ENCODE data around the gene AURKAIP1.
"Not testable (repeated sequence)": the region's sequence is repeated elsewhere in the genome, so short reads cannot be mapped to it uniquely, and the experiment has no call there.

AURKAIP1 gene

DNA sequence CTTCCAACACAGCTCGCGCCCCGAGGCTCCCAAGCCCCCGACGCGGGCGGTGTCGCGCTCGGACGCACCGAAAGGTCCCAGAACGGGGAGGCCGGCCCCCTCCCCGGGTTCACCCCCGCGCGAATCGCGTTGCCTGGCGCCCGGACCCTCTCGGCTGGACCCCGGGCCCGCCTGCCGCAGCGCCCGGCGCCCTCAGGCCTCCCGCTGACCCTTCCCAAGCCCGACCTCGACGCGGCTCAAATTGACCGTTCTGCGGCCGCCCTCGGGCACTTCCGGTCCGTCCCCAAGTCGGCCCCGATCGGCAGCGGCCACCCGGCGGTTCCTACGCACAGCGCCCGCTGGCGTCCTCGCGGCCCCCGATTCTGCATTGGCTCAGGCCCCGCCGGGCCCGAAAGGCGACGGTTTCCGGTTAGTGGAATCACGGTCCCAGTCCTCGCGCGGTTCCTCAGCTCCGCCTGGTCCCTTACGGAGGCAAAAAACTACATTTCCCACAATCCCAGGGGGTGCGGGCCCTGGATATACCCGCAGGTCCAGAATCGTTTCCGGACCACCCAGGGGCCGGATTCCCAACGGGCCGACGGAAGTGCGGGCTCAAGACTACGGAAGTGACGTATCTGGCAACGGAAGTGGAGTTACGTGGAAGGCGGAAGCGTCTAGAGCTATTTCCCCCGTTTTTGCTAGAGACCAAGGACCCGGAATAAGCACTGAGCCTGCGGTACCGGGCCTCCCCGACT is at the start of gene AURKAIP1:
AURKAIP1 (minus strand) TSS at position 279 of the 734 bp plus-strand sequence. CDS start 451 bp downstream, outside the sequence.
- peak; percentile 100 for DNase-seq

DNA sequence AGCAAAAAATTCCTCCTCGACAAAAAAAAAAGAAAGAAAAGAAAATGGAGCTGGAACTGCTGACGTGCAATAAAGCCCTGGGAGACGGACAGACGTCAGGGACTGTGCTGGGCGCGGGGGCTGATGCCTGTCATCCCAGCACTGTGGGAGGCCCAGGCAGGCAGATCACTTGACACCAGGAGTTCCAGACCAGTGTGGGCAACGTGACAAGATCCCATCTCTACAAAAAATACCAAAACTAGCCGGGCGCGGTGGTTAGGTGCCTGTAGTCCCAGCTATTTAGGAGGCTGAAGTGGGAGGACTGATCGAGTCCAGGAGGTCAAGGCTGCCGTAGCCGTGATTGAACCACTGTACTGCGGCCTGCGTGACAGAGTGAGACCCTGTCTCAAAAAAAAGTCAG is 49.7 kb upstream of the AURKAIP1 start:
- DNase-seq, result no peak

DNA sequence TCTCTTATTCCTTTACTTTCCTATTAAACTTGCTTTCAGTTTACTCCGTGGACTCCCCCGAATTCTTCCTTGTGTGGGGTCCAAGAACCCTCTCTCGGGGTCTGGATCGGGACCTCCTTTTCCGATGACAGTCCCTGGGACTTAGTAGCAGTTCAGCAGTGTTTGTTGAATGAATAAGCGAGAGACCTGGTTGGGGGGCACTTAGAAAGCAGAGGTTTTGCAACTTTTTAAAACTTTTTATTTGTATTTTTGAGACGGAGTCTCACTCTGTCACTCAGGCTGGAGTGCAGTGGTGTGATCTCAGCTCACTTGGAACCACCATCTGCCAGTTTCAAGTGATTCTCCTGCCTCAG is 48.2 kb upstream of the AURKAIP1 start:
- DNase-seq, result no peak

DNA sequence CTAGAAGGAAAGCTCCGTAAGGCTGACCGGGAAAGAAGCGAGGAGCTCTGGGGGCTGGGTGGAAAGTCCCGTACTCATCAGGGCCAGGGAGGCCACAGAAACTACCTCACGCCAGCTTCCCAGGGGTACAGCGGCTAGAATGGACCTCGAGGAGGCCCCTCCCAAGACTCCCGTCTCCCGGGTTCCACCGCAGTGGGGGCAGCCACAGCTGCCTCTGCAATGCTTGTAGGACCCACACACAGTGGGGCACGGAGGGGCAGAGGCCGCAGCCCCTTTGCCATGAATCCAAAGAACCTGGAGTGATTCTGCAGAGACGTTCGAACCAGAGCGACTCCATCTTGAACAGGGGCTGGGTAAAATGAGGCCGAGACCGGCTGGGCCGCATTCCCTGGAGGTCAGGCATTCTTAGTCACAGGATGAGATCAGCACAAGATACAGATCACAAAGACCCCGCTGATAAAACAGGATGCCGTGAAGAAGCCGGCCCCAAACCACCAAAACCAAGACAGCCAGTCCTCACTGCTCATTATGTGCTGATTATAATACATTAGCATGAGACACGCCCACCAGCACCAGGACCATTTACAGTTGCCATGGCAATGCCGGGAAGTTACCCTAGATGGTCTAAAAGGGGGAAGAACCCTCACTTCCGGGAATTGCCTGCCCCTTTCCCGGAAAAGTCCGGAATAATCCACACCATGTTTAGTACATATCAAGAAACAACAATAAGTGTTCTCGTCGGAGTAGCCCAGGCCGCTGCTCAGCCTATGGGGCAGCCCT is 47.6 kb upstream of the AURKAIP1 start:
- peak; percentile 96 for DNase-seq

DNA sequence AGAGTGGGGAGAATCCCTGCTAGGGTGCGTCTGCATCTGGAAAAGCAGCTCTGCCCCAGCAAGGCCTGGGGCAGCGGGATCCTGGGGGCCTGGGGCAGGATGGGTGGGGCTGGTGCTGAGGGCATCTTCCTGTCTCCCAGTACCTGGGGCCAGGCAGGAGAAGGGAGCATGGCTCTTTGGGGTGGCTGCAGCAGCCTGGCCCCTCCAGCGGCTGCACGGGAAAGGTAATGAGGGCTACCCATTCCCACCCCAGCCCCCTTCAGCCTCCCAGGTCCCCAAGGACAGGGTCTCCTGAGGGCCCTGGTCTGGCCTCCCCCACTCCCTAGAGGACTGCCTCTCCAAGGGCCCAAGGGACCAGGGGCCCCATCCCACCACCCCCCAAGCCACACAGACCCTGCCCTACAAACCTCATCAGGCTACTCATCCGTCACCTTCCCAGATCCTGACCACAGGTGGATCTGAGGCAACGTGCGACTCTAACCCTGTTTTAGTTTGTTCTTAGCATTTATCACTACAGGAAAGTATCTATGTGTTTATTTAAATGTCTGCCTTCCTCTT is 47.0 kb upstream of the AURKAIP1 start:
- DNase-seq, result peak; percentile 55

DNA sequence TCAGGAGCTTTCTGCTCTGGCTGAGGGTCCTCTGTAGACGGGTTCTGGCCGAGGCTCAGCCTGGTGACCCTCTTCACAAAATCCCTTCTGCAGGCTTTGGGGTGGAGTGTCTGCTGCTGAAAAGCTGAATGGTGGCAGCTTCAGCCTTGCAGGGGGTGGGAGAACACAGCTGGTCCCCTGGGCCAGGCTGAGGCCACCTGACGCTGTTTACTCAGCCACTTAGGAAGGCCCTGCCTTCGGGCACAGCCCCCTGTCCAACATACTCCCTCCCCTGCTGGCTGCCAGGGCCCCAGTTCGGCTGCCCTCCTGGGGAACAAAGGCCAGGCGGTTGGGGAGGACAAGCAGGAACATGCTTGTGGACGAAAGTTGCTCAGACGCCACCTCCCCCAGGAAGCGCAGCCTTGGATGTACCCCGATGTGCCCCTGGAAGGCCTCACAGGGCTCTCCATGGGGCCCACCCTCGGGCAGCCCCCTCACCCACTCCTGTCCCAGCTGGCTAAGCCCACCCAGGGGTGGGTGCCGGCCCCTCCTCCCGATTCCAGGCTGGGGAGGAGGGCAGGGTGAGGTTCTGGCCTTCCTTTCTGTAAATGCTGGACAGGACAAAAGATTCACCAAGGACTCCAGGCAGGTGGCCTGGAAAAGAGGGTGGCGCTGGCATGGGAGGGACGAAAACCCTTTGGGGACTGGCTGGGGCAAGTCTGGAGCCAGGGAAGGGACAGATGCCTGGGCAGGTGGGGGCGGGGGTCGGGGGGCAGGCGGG is 46.3 kb upstream of the AURKAIP1 start, which contains the start of gene ANKRD65:
ANKRD65 (minus strand) TSS at position 130 of the 760 bp plus-strand sequence. CDS start 271 bp downstream, outside the sequence.
- peak; percentile 57 for DNase-seq

DNA sequence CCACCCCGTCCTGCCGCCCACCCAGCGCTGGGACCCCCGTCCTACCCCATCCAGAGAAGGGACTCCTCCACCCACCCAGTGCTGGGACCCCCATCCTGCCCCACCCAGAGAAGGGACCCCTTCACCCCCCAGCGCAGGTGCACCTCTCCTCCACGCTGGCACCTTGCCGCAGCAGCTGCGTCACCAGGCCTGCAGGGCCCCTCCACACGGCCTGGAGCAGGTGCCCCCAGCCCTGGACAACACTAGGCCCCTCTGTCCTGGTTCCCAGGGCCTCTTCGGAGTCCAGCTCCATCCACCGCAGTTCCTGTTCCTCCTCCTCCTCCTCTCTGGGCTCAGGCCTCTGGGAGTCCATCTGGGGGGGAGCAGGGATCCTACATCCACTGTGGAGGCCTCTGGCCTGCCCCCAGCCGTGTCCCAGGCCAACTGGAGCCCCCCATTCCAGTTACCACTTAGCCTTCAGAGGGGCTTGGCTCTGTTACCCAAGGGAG is 45.7 kb upstream of the AURKAIP1 start:
- peak; percentile 53 for DNase-seq

DNA sequence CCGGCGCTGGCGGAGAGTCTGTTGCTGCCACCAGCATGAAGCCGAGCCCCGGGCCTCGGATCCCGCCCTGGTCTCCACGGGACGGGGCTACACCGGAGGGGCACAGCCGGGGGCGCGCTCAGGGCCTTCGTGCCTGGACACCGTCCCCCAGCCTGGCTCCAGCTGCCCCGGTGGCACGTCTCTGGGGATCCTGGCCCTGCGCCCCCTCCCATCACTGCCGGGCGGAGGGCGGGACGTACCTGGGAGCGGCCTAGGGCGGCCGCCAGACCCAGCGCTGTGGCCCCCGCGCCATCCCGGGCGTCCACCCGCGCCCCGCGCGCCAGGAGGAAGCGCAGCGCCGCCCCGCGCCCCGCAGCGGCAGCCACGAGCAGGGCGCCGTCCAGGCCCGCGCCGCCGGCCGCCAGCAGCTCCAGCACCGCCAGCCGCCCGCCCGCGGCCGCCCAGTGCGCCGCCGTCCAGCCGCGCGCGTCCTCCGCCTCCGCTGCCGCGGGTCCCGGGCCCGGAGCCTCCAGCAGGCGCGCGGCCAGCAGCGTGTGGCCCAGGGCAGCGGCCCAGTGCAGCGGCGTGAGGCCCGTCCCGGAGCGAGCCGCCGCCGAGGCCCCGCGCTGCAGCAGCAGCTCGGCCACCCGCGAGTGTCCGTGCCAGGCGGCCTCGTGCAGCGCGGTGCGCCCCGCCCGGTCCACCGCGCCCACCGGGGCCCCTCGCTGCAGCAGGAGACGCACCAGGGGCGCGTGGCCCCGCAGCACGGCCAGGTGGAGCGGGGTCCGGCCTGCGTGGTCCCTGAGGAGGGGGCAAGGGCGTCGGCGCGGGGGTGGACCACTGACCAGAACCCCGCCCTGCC is 45.0 kb upstream of the AURKAIP1 start:
- DNase-seq, result peak; percentile 63

DNA sequence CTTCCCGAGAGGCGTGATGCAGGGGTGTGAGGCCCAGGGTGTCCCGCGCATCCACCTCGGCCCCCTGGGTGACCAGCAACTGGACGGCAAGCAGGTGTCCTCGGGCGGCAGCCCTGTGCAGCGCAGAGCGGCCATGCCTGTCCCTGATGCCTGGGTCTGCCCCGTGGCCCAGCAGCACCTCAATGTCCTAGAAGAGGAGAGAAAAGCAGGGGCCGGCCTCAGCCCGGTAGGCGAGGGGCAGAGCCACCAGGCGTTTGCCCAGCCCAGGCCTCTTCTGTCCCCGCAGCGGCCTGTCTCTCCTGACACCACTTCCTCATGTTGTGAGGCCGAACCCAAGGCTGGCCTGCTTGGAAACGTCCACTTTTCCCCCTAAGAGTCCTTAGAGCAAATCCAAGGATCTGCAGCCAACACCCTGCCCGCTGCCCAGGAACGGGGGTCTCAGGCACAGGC is 44.4 kb upstream of the AURKAIP1 start:
- DNase-seq, result peak; percentile 56

DNA sequence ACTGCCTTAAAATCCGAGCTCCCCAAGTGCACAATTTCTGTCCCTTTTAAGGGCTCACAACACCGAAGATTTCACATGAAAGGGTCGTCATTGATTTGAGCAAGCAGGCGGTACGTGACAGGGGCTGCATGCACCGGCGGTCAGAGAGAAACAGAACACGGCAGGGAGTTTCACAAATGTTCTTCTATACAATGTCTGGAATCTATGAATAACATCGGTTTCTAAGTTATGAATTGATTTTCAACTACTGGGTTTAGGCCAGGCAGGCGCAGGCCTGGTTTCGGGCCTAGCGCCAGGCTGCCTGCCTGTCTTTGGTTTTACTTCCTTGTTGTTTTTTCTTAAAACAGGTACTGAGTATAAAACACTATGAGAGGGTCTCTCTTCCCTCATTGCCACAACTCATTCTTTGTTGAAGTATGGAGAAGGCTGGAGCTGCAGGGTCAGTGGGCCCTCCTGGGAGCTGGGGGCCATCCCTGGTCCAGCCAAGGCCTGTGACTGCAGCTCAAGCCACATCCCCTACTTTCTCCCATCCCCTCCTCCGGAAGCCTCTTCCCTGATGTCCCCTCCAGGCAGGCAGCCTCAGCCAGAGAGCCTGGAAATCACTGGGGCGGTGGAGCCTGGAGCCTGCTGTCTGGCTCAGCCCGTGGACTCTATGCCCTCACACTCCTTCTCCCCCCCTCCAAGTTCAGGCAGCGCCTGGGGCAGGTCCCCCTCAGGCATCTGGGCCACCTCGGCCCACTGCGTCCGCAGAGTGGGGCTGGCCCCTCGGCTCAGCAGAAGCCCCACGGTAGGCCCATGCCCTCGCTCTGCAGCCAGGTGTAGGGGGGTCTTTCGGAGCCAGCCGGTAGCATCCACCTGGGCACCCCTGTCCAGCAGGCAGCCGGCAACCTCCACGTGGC is 43.7 kb upstream of the AURKAIP1 start:
- peak; percentile 65 for DNase-seq

DNA sequence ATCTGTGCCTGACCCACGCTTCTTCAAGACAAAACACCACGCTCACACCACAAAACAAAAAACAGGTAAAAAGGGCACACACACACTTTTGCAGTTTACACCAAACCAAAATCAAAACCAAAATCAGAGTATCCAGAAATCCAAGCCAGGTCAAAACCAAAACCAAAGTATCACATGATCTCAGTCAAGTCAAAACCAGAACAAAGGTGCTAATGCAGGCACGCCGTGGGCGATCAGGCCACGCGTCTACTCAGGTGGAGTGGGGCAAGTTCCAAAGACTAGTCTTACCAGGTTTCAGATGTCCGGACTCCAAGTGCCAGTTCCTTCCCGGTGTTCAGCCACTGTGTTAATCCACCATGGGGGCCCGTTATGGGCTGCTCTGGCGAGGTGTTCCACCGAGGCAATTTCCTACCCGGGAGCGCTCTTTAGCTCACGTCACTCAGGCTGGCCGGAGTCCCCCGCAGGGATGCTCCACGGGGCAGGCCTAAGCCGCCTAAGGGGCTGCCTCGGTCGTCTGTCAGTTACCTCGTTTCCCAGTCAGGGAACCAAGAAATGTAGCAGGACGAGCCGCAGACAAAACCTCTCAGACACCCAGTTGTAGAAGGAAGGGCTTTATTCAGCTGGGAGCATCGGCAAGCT is 42.9 kb upstream of the AURKAIP1 start:
- peak; percentile 50 for DNase-seq

DNA sequence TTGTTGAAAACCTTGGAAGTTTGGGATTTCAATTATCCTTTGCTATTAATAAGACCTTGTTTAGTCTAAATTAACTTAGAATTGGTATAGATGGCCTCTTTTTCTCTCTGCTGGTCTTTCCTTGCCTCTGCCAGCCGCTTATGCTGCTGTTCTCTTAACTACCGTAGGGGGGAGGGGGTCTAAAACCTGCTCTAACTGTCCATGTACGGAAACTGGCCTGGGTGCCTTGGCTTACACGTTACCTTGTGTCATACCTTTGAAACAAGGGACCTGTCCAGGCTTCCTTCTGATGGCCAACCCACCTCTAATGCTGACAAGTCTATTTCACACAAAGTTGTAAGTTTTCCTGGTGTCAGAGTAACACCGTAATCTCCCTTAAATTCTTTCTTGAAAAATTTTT is 42.4 kb upstream of the AURKAIP1 start:
- peak; percentile 54 for DNase-seq

DNA sequence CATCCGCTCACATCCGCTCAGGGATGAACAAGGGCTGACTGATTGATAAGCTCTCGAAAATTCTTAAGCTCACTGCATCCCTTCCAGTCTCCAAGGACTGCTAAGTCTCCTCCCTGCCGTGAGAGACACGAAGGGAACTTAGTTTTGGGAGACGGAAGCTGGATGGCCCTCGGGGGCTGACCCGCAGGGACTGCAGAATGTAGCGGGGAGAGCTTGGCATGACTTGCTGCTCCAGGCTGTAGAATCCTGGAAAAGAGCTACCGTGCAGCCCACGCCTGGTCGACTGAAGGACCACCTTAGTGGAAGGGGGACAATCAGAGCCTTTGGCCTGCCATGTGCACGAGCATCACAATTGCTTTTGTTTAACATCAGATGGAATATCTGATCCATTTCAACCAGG is 40.7 kb upstream of the AURKAIP1 start:
- DNase-seq, result no peak

DNA sequence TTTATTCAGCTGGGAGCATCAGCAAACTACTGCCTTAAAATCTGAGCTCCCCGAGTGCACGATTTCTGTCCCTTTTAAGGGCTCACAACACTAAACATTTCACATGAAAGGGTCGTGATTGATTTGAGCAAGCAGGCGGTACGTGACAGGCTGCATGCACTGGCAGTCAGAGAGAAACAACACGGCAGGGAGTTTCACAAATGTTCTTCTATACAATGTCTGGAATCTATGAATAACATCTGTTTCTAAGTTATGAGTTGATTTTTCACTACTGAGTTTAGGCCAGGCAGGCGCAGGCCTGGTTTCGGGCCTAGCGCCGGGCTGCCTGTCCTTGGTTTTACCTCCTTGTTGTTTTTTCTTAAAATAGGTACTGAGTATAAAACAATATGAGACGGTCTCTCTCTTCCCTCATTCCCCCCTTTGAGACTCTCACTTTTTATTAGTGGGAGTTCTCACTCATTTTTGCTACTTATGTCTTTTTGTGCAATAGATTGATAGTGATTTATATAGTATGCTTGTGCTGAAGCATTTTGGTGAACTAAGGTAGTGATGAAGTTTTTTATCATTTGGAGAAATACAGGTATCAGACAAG is 37.4 kb upstream of the AURKAIP1 start:
- not testable (repeated sequence) for DNase-seq

DNA sequence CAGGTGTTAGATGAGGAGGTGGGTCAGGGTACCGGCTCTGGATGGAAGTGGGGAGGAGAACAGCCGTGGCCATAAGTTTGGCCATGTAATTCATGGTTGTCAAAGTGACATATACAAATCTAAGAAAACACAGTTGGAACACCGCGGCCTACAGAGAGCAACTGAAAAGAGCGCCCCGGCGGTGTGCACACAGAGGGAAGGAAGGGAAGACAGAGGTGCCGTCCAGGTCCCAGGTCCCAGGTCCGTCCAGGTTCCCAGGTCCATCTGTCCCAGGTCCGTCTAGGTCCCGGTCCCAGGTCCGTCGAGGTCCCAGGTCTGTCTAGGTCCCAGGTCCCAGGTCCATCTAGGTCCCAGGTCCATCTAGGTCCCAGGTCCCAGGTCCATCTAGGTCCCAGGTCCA is 36.6 kb upstream of the AURKAIP1 start:
- no peak for DNase-seq

DNA sequence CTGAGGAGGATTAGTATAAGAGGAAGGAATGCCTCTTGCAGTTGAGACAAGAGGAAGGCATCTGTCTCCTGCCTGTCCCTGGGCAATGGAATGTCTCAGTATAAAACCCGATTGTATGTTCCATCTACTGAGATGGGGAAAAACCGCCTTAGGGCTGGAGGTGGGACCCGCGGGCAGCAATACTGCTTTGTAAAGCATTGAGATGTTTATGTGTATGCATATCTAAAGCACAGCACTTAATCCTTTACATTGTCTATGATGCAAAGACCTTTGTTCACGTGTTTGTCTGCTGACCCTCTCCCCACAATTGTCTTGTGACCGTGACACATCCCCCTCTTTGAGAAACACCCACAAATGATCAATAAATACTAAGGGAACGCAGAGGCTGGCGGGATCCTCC is 35.2 kb upstream of the AURKAIP1 start:
- DNase-seq, result not testable (repeated sequence)

DNA sequence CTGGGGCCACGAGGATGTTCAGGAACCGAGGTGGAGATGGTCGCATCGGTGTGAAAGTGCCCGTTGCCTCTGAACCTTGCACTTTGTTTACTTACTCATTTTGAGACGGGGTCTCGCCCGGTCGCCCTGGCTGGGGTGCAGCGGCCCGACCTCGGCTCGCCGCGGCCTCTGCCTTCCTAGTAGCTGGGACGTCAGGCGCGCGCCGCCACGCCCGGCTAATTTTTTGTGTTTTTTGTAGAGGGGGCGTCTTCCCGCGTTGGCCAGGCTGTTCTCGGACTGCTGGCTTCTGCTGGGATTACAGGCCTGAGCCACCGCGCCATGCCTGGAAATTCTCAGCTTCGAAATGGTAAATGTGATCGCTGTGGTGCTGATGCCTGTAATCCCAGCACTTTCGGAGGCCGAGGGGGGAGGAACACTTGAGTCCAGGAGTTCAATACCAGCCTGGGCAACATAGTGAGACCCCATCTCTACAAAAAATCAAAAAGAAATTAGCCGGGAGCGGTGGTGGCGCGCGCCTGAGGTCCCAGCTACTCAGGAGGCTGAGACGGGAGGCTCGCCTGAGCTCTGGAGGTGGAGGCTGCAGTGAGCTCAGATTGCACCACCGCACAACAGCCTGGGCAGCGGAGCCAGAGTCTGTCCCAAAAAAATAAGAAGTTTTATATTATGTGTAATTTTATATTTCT is 32.8 kb upstream of the AURKAIP1 start:
- no peak for DNase-seq

DNA sequence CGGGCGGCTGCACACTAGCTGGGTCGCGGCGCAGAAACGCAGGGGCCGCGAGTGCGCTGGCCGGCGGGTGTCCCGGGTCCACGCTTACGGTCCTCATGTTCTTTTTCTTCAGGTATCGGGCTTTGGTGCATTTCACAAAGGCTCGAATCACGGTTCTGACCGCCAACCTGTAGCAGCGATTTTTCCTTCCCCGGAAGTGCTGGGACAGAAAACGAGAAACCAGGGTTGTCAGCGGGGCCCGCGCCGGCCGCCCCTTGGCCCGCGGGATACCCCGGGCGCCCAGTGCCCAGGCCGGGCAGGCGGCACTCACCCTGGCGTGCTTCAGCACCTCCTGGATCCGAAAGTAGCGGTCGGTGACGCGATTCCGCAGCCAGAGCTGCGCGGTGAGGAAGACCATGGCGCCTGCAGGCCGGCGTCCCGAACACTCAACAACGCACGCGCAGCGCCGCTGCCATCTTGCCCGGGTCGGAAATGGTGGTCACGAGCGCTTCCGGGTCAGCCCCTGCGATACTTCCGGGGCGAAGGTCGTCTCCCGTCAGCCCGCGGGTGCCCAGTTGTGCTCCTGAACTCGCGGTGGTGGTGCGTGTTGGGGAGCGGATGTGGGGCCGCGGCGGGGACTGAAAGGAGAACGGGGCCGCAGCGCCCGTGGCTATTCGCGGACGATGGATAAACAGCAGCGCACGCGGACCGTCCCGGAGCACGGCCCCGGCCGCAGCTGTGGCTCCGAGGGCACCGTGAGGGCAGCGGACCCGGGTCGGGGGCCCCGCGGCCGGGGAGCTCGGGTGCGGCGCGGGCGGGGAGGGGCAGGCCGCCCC is 32.0 kb upstream of the AURKAIP1 start, which contains the start of gene MRPL20:
MRPL20 (minus strand) TSS at position 473 of the 815 bp plus-strand sequence; CDS start at position 397, 76 bp downstream.
- peak; percentile 96 for DNase-seq

Data from islet precursor cell (in vitro differentiated cells).